Uterus (tissue), 4 donors: ENCODE measurements around the gene MAP4K4. TPM values are rescaled to one million over a fixed set of nuclear protein-coding genes. Genes with fewer than 3 reads are reported as not detected.
"Not testable (repeated sequence)": the region's sequence is repeated elsewhere in the genome, so short reads cannot be mapped to it uniquely, and the experiment has no call there.

Experiments used
- DNase-seq, 2 donors: peaks; one replicate each; pipeline ENCODE4 v3.0.0-alpha.2; 2019 to 2020
- H3K27ac ChIP-seq, 2 donors: fragments of 200-600 bp; sonication (generic); 1 replicate in 1 of 2; 2 replicates in 1 of 2; pipeline ENCODE4 v1.5.1; 2016 to 2018
- H3K27me3 ChIP-seq, 2 donors: fragments of 200-600 bp; sonication (generic); one replicate each; pipeline ENCODE4 v1.5.1; 2018 to 2019; ENCODE audit warnings: control low read depth in 1 of 2
- H3K36me3 ChIP-seq, 2 donors: fragments of 200-600 bp; sonication (generic); one replicate each; pipeline ENCODE4 v1.5.1; 2019; ENCODE audit warnings: control low read depth in 1 of 2
- H3K4me1 ChIP-seq, 2 donors: fragments of 200-600 bp; sonication (generic); one replicate each; pipeline ENCODE4 v1.5.1; 2018 to 2019; ENCODE audit warnings: control low read depth in 1 of 2
- H3K4me3 ChIP-seq, 2 donors: fragments of 200-600 bp; sonication (generic); 1 replicate in 1 of 2; 2 replicates in 1 of 2; pipeline ENCODE4 v1.5.1; 2018 to 2019; ENCODE audit warnings: mild to moderate bottlenecking in 1 of 2
- H3K9me3 ChIP-seq, 2 donors: fragments of 200-600 bp; sonication (generic); one replicate each; pipeline ENCODE4 v1.5.1; 2019; ENCODE audit warnings: control low read depth in 1 of 2
- CTCF ChIP-seq, 4 experiments: fragments of 200-600 bp in 2 of 4; fragments of 450-650 bp in 2 of 4; sonication (generic) in 2 of 4; IDR thresholded peaks; one replicate each; pipeline ENCODE4 v1.5.1; 2016 to 2019; ENCODE audit warnings: antibody characterized with exemption in 4 of 4, mild to moderate bottlenecking in 2 of 4, moderate library complexity in 1 of 4
- POLR2A ChIP-seq, 2 donors: fragments of 450-650 bp; IDR thresholded peaks; one replicate each; pipeline ENCODE4 v1.6.1; 2016; ENCODE audit warnings: antibody characterized with exemption in 2 of 2, mild to moderate bottlenecking in 1 of 2, moderate library complexity in 1 of 2
- intact Hi-C: fragments of 100-400 bp; cut with DNase I; formaldehyde crosslinking; loops from one replicate; pipeline ENCODE4 v1.15.1; 2023; ENCODE audit warnings: low total_unique reads
- total RNA-seq, 4 donors: library from RNA; depleted of rRNA in 3 of 4; stranded (reverse); fragments of >200 nt in 3 of 4; gene quantifications; one replicate each; pipeline versions ENCODE4 v1.1.0 to v1.2.4, GENCODE V29; 2014 to 2023
- donor health status: DM: yes; HTN: yes; CAD: no.

MAP4K4 gene
- total RNA-seq, 4 donors from 2014 or later = 17.9 to 87.2 (median 55.4) TPM

- Histone ChIP-seq H3K4me1 (peaks cover 0 to 6% of the 10 kb centered on the region in 2 donors), H3K27me3 (no peaks in the 10 kb centered on the region), H3K9me3 (no peaks in the 10 kb centered on the region), H3K36me3 (no peaks in the 10 kb centered on the region), H3K27ac (peak overlapping the region in 1 of 2 donors; percentile 29), H3K4me3 (no peak overlapping the region)
- intact Hi-C loops = no loop called here
- TF ChIP-seq CTCF (IDR thresholded peaks at IDR 0.05) (no peak), POLR2A (IDR thresholded peaks at IDR 0.05) (no peak)
- DNase-seq = no peak
Measured at GRCh38 chr2:101768556-101769220, 71.2 kb downstream of the MAP4K4 start.

DNA sequence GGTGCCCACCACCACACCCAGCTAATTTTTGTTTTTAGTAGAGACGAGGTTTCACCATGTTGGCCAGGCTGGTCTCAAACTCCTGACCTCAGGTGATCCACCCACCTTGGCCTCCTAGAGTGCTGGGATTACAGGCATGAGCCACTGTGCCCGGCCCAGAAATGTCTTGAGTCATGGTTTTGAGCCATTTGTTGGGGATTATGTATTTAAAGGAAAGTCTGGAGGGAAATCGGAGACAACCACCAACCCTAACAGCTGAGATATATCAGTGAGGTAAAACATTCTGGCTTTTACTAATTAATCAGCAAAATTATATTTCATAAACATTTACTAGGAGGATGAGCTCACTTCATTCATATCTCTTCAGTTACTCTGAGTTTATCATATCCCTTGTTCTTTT is 72.2 kb downstream of the MAP4K4 start:
- H3K27ac ChIP-seq, H3K4me1 ChIP-seq, intact Hi-C loops, H3K9me3 ChIP-seq, DNase-seq, H3K27me3 ChIP-seq, H3K4me3 ChIP-seq, H3K36me3 ChIP-seq: not testable (repeated sequence)

GRCh38 chr2:101770726-101771125 is 73.2 kb downstream of the MAP4K4 start:
- no peak overlapping the region for H3K4me3 ChIP-seq
- intact Hi-C loops = no loop called here
- no peaks in the 10 kb centered on the region for H3K4me1 ChIP-seq
- no peaks in the 10 kb centered on the region for H3K9me3 ChIP-seq
- no peak for DNase-seq
- no peaks in the 10 kb centered on the region for H3K27me3 ChIP-seq
- H3K27ac ChIP-seq = peak overlapping the region in 1 of 2 donors; percentile 39
- no peak for TF ChIP-seq POLR2A (IDR thresholded peaks at IDR 0.05)
- no peak for TF ChIP-seq CTCF (IDR thresholded peaks at IDR 0.05)
- no peaks in the 10 kb centered on the region for H3K36me3 ChIP-seq

DNA sequence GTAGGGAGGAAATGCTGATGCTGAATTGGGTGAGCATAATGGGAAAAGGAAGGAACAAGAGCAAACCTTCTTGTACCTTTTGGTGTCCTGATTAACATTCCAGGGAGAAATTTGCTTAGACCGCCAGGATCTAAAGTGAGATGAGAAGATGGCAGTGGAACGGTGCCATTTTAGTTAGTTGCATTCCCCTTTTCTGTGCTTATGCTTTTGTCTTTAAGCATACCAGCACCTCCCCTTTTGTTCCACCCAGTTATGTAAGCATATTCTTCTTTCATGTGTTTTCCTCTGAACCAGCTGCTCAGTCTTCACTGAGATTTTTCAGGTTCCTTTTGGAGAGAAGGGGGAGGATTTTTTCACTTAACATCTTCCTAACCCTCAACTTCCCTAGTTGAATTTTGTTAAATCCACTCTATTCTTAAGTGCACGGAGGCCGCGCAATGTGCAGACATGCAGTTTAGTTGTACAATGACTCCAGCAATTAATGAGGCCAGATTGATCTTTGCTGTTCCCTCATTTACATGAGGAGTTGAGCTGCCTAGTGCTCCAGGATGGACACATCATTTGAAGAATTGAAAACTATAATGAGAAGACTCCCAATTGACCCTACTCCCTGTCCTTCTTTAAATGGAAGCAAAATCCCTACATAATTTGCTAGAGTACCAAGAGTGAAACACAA is 73.9 kb downstream of the MAP4K4 start:
- Histone ChIP-seq H3K36me3 (no peaks in the 10 kb centered on the region), H3K4me1 (no peaks in the 10 kb centered on the region), H3K27me3 (no peaks in the 10 kb centered on the region), H3K4me3 (no peak overlapping the region), H3K9me3 (no peaks in the 10 kb centered on the region), H3K27ac (peak overlapping the region in 1 of 2 donors; percentile 39)
- TF ChIP-seq CTCF (IDR thresholded peaks at IDR 0.05) = no peak
- no peak for TF ChIP-seq POLR2A (IDR thresholded peaks at IDR 0.05)
- no peak for DNase-seq
- intact Hi-C loops = no loop called here

GRCh38 chr2:101771910-101772321 is 74.4 kb downstream of the MAP4K4 start:
- DNase-seq = no peak
- no peaks in the 10 kb centered on the region for H3K9me3 ChIP-seq
- no peaks in the 10 kb centered on the region for H3K4me1 ChIP-seq
- H3K4me3 ChIP-seq = no peak overlapping the region
- no peaks in the 10 kb centered on the region for H3K36me3 ChIP-seq
- no peak overlapping the region for H3K27ac ChIP-seq
- no peaks in the 10 kb centered on the region for H3K27me3 ChIP-seq
- intact Hi-C loops = no loop called here
- no peak for TF ChIP-seq POLR2A (IDR thresholded peaks at IDR 0.05)
- TF ChIP-seq CTCF (IDR thresholded peaks at IDR 0.05) = no peak
